Kidney glomerular epithelial cell (primary cell): ENCODE data around the gene WNT7A.
A peak's percentile ranks its signal among the peaks of the same experiment; 100 is the strongest.

Experiments
- DNase-seq: peaks from one replicate; lab custom pipeline; 2025; lab: John Stamatoyannopoulos, UW

The WNT7A gene

GRCh38 chr3:13884851-13885703 lies 5.2 kb upstream of the WNT7A start:
- peak; percentile 13 for DNase-seq

GRCh38 chr3:13883681-13884080 lies 3.8 kb upstream of the WNT7A start:
- no peak for DNase-seq

- no peak for DNase-seq
These were observed 3.0 kb upstream of the WNT7A start for GRCh38 chr3:13882876-13883275.

- no peak for DNase-seq
These were observed 1.9 kb upstream of the WNT7A start for GRCh38 chr3:13881536-13882410.

DNA sequence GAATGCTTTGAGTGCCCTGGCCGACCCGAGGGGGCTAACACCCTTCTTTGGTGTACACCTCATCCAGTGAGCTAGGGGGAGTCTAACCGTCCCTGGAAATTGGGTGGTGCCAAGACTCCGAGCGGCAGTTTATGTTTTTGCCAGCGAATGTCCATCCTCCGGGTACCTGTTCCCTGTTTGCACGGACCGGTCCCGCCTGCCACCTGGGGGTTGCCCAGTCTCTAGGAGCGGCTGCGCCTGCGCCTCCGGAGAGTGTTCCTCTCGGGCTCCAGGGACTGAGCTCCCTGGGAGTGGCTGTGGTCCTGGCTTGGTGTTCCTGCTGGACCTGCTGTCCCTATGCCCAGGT lies 913 bp upstream of the WNT7A start:
- DNase-seq = no peak

GRCh38 chr3:13879102-13879945 lies 547 bp downstream of the WNT7A start:
- DNase-seq = no peak

DNA sequence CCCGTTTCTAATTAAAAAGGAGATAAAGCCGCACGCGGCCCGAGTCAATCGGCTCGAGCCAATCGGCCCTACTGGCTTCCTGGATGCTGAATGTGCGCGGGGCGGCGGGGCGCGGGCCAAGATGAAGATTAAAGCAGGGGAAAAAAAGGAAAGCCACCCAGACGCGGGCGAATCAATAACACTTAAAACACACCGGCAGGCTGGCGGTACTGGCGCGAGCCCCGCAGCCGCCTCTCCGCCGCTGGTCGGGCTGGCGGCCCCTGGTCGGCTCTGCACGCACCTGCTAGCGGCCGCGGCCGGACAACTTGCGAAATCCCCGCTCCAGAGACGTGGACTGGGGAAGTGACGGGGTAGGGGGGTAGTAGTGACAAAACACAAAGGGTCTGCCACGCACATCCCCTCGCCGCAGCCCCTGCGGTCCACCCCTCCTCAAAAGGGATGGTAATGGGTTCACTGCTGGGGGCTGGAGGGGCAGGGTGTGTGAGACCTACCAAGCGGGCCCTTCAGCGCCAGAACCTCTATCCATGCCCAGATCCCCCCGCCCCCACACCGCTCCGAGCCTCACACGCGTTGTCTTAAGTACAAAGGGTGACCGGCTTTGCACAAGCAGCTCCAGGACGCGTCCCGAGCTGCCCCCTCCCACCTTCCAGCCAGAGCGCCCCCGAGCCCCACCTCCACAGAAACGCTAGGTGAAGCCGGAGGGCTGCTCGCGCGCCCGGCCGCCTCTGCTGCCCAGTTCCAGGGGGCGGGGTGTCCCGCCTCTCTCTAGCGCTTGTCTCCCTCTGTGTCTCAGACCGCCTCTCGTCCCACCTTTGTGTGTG lies 1.4 kb downstream of the WNT7A start:
- DNase-seq = no peak

- no peak for DNase-seq
These were observed 2.0 kb downstream of the WNT7A start for GRCh38 chr3:13877911-13878280.

GRCh38 chr3:13876451-13877100 lies 3.3 kb downstream of the WNT7A start:
- no peak for DNase-seq

- DNase-seq = no peak
These were observed 5.0 kb downstream of the WNT7A start for GRCh38 chr3:13874891-13875290.

DNA sequence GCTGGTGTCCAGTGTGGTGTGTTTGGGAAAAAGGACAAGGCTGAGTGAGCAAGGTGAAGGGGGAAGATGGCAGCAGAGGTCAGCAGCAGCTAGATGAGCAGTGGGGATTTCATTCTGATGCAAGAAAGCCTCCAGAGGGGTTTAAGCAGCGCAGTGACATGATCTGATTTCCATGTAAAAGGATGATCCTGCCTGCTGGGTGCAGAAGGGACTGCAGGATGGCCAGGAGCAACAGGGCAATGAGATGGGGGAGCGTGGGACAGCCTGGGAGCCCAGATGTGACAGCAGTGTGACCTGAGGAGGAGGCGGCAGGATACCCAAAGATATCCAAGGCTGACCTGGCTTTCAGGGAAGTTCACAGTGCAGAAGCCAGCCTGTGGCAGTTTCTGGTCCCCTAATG lies 6.1 kb downstream of the WNT7A start:
- no peak for DNase-seq

- DNase-seq = no peak
These were observed 7.4 kb downstream of the WNT7A start for GRCh38 chr3:13872451-13872850.

GRCh38 chr3:13871791-13872190 lies 8.1 kb downstream of the WNT7A start:
- no peak for DNase-seq

- DNase-seq = no peak
These were observed 9.0 kb downstream of the WNT7A start for GRCh38 chr3:13870902-13871301.

DNA sequence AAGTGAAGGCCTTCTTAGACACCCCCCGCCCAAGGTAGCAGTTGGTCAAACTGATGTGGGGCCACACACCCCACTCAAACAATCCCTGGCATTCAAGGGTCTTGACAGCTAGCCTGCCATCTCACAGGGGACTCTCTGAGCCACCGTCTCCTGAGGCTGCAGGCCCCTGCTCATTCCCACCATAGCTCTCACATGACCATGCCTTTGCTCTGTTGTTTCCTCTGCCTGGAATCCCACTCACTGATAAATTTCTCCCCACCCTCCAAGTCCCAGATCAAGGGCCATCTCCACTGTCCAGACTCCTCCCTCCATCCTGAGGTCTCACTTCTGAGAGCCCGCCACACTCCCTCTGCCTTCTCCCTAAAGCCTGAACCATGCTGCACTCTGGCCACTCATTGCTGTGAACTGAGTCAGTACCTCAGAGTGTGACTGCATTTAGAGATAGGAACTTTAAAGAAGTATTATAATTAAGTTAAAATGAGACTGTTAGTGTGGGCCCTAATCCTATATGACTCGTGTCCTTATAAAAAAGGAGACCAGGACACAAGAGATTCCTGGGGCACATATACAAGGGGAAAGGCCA lies 10.0 kb downstream of the WNT7A start:
- no peak for DNase-seq

DNA sequence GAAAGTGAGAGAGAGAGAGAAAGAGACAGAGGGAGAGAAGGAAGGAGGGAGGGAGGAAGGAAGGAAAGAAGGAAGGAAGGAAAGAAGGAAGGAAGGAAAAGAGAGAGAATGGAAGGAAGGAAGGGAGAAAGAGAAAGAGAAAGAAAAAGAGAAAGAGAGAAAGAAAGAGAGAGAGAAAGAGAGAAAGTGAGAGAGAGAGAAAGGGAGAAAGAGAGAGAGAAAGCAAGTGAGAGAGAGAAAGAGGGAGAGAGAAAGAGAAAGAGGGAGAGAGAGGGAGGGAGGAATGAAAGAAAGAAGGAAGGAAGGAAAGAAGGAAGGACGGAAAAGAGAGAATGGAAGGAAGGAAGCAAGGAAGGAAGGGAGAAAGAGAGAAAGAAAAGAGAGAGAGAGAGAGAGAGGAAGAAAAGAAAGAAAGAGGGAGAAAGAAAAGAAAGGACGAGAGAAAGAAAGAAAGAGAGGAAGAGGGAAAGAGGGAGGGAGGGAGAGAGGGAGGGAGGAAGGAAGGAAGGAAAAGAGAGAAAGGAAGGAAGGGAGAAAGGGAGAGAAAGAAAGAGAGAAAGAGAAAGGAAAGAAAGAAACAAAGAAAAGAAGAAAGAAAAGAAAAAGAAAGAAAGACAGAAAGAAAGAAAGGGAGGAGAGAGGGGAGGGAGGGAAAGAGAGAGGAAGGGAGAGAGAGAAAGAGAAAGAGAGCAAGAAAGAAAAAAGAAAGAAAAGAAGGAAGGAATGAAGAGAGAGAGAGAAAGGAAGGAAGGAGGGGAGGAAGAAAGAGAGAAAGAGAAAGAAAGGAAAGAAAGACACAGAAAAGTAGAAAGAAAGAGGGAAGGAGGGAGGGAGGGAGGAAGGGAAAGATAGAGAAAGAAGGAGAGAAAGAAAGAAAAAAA lies 10.8 kb downstream of the WNT7A start:
- no peak for DNase-seq

DNA sequence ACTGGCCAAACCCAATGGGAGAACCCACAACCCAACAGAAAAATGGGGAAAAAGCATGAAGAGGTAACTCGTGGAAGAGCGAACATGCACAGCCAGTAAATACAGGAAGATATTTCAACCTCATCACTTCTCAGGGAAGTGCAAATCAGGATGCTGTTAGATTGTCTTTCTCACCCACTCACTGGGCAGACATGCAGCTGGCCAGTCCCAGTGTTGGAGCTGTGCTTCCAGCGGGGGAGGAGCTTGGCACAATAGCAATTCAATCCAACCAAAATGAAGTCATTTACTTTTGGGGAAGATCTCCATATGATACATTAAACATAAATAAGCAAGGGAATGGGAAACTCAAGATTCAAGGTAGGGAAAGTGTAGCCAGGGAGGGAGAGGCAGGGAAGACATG lies 12.1 kb downstream of the WNT7A start:
- DNase-seq = no peak

DNA sequence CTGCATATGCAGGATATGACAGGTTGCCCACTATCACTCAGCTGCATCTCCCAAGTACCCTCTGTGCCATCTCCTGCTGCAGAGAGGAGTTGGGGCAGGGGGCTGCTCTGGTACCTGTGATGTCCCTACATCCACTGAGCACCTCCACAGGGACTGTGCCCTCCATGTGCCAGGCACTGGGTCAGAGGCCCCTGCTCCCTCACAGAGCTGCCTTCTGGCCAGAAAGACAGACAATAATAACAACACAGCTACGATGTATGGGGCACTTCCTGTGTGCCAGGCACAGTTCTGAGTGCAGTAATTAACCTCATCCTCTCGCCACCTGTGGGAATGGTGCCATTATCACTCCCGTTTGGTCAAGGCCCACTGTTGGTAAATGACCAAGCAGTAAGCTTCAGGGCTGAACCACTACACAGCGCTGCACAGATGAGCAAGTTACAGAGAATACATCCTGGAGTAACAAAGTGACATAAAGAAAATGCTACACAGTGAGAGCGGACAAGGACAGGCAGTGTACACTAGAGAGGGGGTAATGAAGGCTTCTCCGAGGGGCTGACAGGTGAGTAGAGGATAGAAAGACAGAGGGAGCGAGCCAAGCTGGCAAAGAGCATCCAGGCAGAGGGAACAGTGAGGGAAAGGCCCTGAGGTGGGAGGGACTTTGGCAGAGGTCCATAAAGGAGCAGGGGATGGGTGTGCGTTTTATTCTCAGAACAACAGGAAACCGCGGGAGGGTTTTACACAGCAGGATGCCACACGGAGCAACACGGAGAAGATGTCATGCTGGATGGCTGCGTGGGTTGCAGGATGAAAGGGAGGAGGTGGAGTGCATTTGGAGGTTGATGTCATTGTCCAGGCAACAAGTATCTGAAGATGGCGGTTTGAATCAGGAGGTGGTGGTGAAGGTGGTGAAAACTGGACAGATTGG lies 13.6 kb downstream of the WNT7A start:
- DNase-seq = no peak

GRCh38 chr3:13865581-13865980 lies 14.3 kb downstream of the WNT7A start:
- no peak for DNase-seq
